NCI-H446 treated with DMSO at 0.1 percent for 48 hours (cell line): Measurements from ENCODE around the gene RAB8B.

Source experiments
- DNase-seq: peaks from one replicate; lab custom pipeline; 2025; lab: John Stamatoyannopoulos, UW

RAB8B gene

DNA sequence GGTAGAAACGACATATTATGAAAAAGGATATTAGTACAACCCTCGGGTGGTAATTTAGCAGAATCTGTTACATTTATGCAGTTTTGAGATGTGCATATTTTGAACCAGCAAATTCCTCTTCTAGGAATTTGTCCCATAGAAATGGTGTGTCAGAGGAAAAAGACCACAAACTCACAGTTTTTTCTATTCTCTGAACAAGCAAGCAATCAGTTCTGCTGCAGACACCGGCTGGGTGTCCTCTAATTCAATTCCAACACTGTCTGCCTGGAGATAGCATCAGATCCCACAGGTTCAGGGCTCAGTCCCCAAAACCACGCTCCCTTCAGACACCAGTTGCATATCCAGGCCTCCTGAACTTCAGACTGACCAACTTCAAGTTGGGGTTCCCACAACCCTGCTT is 124.4 kb downstream of the RAB8B start:
- no peak for DNase-seq

DNA sequence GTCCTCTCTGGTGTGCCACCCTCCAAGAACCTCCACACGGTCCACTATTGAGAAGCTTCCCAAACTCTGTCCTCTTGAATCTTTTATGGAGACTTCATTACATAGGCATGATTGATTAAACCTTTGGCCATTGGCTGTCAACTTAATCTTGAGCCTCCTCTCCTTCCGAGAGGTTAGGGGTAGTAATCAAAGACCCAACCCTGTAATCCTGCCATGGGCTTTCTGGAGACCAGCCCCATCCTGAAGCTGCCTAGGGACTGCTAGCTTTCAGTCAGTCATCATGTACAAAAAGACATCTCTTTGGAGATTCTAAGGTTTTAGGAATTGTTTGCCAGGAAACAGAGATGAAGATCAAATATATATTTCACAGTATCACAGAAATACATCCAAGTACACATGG is 125.0 kb downstream of the RAB8B start:
- DNase-seq = no peak
